Fibroblast of peridontal ligament (primary cell): Measurements from ENCODE around the gene FILIP1.
A peak's percentile ranks its signal among the peaks of the same experiment; 100 is the strongest.

Source experiments
- DNase-seq: peaks from one replicate; pipeline ENCODE4 v3.0.0-alpha.2; 2010; ENCODE audit errors: extremely low read depth

The FILIP1 gene

GRCh38 chr6:75296811-75297779, 196.5 kb downstream of the FILIP1 start:
- peak; percentile 86 for DNase-seq

DNA sequence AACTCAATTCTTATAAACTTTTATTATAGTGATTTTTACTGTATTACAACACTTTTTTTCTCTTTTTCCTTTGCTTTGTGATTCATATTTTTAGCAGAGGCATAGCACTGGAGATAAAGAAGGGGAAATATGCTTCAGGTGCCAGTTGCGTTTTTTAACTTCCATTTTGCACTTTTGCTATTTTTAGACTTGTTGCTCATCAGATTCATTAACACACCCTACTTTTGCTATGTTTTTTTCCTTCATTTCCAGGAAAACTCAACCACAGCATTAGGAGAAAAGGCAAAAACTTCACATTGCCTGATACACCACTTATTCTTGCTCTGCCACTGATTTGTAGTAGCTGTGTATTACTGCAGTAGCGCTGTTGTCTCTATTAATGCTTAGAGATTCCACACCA, 201.0 kb downstream of the FILIP1 start:
- DNase-seq, result no peak

DNA sequence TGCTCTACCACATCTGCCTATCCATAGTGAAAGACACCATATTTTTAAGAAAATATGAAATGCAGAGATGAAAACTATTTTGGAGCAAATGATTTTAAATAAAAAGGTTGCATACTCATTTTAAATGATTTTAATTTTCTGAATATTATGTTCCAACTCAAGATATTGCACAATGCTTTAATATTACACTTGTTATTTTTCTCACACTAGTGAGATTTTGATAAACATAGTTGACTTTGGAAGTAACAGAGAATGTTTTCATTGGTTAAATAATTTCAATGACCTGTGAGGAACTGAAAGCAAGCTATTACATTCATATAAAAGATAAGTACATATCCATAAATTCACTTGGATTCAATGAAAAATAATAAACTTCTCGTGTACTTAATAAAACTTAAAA, 201.9 kb downstream of the FILIP1 start:
- DNase-seq, result no peak

GRCh38 chr6:75291331-75291730, 202.3 kb downstream of the FILIP1 start:
- DNase-seq, result no peak

GRCh38 chr6:75290136-75290945, 203.3 kb downstream of the FILIP1 start:
- no peak for DNase-seq

GRCh38 chr6:75288023-75288422, 205.6 kb downstream of the FILIP1 start:
- no peak for DNase-seq

- DNase-seq, result no peak
These were observed 206.2 kb downstream of the FILIP1 start for GRCh38 chr6:75287424-75287823.

DNA sequence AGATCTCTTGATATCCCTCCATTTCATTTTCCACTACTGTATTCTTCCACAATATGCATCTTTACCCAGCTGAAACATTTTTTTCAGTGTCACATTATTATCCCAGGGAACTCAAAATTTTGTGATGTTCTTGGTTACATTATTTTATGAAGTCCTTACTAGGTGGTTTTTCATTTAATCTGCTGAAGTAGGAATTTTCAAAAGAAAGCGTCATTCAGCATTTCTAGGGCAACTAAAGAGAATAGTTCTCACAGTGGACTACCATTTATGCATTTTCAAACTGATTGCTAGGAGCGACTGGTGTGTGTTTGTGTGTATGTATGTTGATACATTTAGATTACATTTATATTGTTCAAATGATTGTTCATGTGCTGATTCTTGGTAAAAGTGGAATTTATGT, 206.6 kb downstream of the FILIP1 start:
- no peak for DNase-seq

GRCh38 chr6:75285283-75285639, 208.3 kb downstream of the FILIP1 start:
- DNase-seq, result no peak

- peak; percentile 99 for DNase-seq
These were observed 208.8 kb downstream of the FILIP1 start, which contains the start of gene TMEM30A for GRCh38 chr6:75284632-75285282. Gene TMEM30A (minus strand): TSS chr6:75284792. CDS start chr6:75284638, 154 bp downstream.

DNA sequence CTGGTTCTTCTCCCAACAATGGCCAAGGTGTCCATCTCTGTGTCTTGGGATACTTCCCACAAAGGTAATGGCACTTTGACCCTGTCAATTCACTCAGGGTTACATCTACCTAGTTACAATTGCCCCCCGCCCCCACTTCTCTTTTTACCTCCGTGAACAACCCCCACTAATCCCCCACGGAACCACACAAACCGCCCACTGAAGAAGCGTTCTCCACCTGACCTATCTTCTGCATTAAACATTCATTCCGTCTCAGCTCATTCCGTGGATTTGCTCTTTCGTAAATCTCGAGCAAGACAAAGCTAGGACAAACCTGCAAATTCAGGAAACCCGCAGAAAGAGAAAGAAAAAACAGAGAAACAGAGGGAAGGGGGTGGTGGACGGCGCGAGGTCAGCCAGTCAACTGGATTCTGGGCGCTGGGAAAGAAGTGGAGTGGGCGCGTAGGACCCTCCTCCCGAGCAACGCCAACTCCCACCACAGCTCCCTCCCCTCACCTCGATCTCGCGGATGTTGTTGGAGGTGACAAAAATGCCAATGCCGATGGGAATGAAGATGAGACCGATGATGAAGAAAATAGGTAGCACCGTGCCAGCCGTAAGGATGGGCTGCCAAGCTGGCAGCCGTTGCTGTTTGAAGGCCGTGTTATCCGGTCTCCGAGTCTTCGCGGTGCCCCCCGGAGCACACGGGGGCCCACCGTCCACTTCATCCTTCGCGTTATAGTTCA, 209.5 kb downstream of the FILIP1 start:
- no peak for DNase-seq

GRCh38 chr6:75282706-75283105, 210.9 kb downstream of the FILIP1 start:
- DNase-seq, result no peak

DNA sequence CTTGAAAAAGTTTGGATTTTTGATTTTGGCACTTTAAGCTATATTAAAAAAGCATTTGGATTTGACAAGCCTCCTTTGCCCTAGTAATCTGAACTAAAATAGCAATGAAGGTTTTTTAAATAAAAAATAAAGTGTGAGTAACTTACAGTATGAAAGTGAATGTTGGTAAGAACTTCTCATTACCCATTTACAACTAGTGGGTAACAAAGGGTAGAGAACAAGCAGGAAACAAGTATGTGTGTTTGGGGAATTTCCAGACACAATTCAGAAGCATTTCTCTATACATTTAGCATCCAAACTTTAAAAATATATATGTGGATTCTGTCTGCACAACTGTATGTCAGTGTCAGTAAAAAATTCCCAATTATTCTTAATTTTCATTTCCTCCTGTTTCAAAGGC, 211.9 kb downstream of the FILIP1 start:
- DNase-seq, result no peak

- DNase-seq, result peak; percentile 53
These were observed 213.3 kb downstream of the FILIP1 start for GRCh38 chr6:75280131-75280855.

DNA sequence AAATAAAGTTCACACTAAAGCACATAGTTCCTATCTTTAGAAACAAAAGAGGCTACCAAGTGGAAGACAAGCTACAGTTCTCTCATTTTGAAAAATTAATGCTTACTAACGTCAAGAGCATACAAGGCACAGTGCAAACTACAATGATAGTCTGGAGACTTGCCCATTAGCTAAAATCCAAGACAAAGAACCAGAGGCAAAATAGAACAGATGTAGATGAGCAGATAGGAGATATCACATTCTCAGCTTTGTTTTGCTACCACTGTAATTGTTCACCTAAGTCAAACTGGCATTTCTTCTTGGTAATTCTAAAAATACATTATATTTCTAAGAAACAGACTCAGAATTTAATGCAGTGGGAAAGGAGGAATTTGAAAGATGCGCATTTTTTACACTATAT, 214.2 kb downstream of the FILIP1 start:
- no peak for DNase-seq

- DNase-seq, result no peak
These were observed 215.0 kb downstream of the FILIP1 start for GRCh38 chr6:75278474-75279077.

DNA sequence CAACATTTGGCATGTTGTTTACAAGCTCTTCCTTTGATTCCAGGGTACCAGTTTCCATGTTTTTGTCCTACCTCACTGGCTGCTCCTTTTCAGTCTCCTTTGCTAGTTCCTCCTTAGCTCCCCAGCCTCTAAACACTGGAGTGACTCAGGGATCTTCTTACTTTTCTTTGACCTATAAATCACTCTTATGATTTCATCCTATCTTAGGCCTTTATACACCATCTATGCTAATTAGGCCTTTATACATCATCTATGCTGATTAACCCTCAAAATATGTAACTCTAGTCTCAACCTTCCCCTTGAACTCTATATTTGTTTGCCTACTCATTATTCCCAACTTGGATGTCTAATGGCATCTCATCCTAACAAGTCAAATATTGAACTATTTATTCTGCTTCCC, 218.5 kb downstream of the FILIP1 start:
- DNase-seq, result peak; percentile 80

DNA sequence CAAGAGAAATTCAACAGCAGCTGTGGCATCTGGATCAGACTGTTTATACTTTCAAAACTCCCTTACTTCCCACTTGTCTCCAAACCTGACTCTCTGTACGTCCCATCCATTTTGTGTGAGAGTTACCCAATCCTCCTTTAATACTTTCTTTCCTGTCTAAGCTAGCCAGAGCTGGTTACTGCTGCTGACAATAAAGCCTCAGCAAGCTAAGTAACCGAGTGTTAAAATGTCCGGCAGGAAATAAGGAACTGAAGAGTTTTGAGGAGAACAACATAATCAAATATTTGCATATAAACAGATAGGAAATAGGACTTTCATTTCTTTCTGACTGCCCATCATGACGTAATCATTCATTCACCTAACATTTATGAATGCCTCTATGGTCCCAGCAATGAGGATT, 220.6 kb downstream of the FILIP1 start:
- DNase-seq, result no peak

DNA sequence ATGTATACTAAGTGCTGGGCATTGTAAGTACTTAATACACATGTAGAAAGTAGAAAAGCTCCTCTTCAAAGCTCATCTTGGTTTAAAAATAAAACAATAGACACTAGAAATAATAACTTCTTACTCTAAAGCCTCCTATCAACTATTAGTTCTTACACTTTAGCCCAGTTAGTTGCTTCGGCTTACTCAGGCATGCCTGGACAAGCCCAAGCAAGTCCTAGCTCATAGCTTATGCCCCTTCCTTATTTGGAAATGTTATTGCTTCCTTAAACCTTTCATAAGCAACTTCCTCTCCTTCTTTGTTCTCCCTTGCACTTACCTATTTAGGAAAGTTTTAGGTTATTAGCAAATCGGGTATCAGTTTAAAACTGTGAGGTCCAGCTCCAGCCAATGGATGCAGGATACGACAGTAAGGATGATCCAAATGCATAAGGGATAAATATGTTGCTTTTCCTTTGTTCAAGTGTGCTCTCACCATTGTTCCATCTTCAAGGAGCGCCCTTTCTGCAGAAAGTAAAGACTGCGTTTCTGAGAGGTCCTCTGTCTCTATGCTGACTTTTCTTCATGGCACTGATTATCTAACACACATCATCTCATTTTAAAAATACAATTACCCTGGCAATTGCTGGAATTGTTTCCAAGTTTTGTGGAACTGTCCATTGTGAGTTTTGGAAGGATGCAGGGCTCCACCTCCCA, 221.3 kb downstream of the FILIP1 start:
- DNase-seq, result peak; percentile 54

DNA sequence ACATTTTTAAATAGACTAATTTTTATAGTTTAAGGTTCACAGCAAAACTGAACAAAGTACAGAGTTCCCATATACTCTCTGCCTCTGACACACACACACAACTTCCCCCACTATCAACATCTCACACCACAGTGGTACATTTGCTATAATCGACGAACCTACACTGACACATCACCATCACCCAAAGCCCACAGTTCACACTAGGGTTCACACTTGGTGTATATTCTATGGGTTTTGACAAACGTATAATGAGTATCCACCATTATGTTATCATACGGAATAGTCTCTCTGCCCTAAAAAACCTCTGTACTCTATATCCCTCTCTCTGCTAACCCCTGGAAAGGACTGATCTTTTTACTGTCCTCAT, 224.6 kb downstream of the FILIP1 start:
- no peak for DNase-seq
